CD14-positive monocyte (primary cell): ENCODE measurements around the gene LMO7. TPM values are rescaled to one million over a fixed set of nuclear protein-coding genes. Genes with fewer than 3 reads are reported as not detected.

Source experiments
- DNase-seq, 3 donors: peaks; one replicate each; pipeline ENCODE4 v3.0.0-alpha.2; 2011 to 2022
- H2AFZ ChIP-seq: 2 replicates; pipeline ENCODE4 v1.6.0; 2012; ENCODE audit warnings: mild to moderate bottlenecking, low read depth, low read length, inconsistent platforms; ENCODE audit not compliant: insufficient read depth, poor library complexity, severe bottlenecking
- H3K27ac ChIP-seq, 2 donors: 1 replicate in 1 of 2; 2 replicates in 1 of 2; pipeline ENCODE4 v1.5.1; 2012 to 2013; ENCODE audit warnings: low read length in 2 of 2, control low read depth in 1 of 2, inconsistent platforms in 1 of 2, low read depth in 1 of 2, mild to moderate bottlenecking in 1 of 2
- H3K27me3 ChIP-seq, 2 donors: one replicate each; pipeline versions ENCODE4 v1.6.0 to v1.6.1; 2011 to 2013; ENCODE audit warnings: low read length in 2 of 2; ENCODE audit not compliant: control insufficient read depth in 2 of 2, insufficient read depth in 2 of 2
- H3K36me3 ChIP-seq, 2 donors: replicated peaks in 1 of 2; 1 replicate in 1 of 2; 2 replicates in 1 of 2; pipeline versions ENCODE4 v1.5.1 to v1.6.1; 2012 to 2013; ENCODE audit warnings: low read length in 2 of 2, control low read depth in 1 of 2, inconsistent platforms in 1 of 2, mild to moderate bottlenecking in 1 of 2; ENCODE audit not compliant: insufficient read depth in 2 of 2, control insufficient read depth in 1 of 2
- H3K4me1 ChIP-seq, 2 donors: 1 replicate in 1 of 2; 2 replicates in 1 of 2; pipeline versions ENCODE4 v1.5.1 to v1.6.1; 2012 to 2013; ENCODE audit warnings: low read length in 2 of 2, control low read depth in 1 of 2, inconsistent platforms in 1 of 2, mild to moderate bottlenecking in 1 of 2, moderate library complexity in 1 of 2; ENCODE audit not compliant: insufficient read depth in 2 of 2, control insufficient read depth in 1 of 2
- H3K4me2 ChIP-seq: replicated peaks from 2 replicates; pipeline ENCODE3; 2012; ENCODE audit warnings: low read length, moderate library complexity, mild to moderate bottlenecking; ENCODE audit not compliant: poor library complexity, severe bottlenecking; ENCODE audit errors: extremely low read depth
- H3K4me3 ChIP-seq, 3 experiments: fragments of 200-600 bp in 1 of 3; sonication (generic) in 1 of 3; replicated peaks in 1 of 3; 1 replicate in 2 of 3; 2 replicates in 1 of 3; pipeline ENCODE4 v1.5.1; 2011 to 2013; ENCODE audit warnings: low read length in 3 of 3, mild to moderate bottlenecking in 3 of 3, control low read depth in 2 of 3, low read depth in 2 of 3, inconsistent platforms in 1 of 3, moderate library complexity in 1 of 3
- H3K79me2 ChIP-seq: 2 replicates; pipeline ENCODE4 v1.6.0; 2012; ENCODE audit warnings: mild to moderate bottlenecking, control low read depth, inconsistent platforms, low read length, moderate library complexity; ENCODE audit not compliant: insufficient read depth
- H3K9ac ChIP-seq: 2 replicates; pipeline ENCODE4 v1.6.0; 2017; ENCODE audit warnings: low read length, mild to moderate bottlenecking; ENCODE audit not compliant: insufficient read depth, poor library complexity, severe bottlenecking
- H3K9me3 ChIP-seq, 2 donors: replicated peaks in 1 of 2; 1 replicate in 1 of 2; 2 replicates in 1 of 2; pipeline versions ENCODE4 v1.5.1 to v1.6.1; 2012 to 2013; ENCODE audit warnings: low read length in 2 of 2, control low read depth in 1 of 2; ENCODE audit not compliant: control insufficient read depth in 1 of 2, insufficient read depth in 1 of 2
- H4K20me1 ChIP-seq: 2 replicates; pipeline ENCODE4 v1.6.0; 2012; ENCODE audit warnings: mild to moderate bottlenecking, low read length, control low read depth, moderate library complexity; ENCODE audit not compliant: insufficient read depth
- H3K27ac Mint-ChIP-seq, 7 donors: one replicate each; pipeline ENCODE4 v1.8.0; 2020; ENCODE audit warnings: mild to moderate bottlenecking in 7 of 7, mixed read lengths in 7 of 7, moderate library complexity in 6 of 7, inconsistent platforms in 2 of 7
- H3K27me3 Mint-ChIP-seq, 3 donors: one replicate each; pipeline ENCODE4 v1.8.0; 2021 to 2022; ENCODE audit warnings: low read depth in 3 of 3, mild to moderate bottlenecking in 3 of 3, mixed read lengths in 3 of 3, moderate library complexity in 3 of 3, inconsistent platforms in 1 of 3
- H3K36me3 Mint-ChIP-seq, 2 donors: one replicate each; pipeline ENCODE4 v1.8.0; 2020; ENCODE audit warnings: mixed read lengths in 2 of 2, inconsistent platforms in 1 of 2, mild to moderate bottlenecking in 1 of 2
- H3K4me1 Mint-ChIP-seq: one replicate; pipeline ENCODE4 v1.8.0; 2020; ENCODE audit warnings: mild to moderate bottlenecking, mixed read lengths
- H3K4me3 Mint-ChIP-seq, 2 donors: one replicate each; pipeline ENCODE4 v1.8.0; 2020; ENCODE audit warnings: mild to moderate bottlenecking in 2 of 2, mixed read lengths in 2 of 2, moderate library complexity in 1 of 2
- H3K9me3 Mint-ChIP-seq, 7 donors: one replicate each; pipeline ENCODE4 v1.8.0; 2020 to 2022; ENCODE audit warnings: mixed read lengths in 7 of 7, mild to moderate bottlenecking in 6 of 7, moderate library complexity in 6 of 7, inconsistent platforms in 2 of 7
- CTCF ChIP-seq: fragments of 200-600 bp; IDR thresholded peaks from one replicate; pipeline ENCODE4 v1.8.0; 2022; ENCODE audit warnings: antibody characterized with exemption, mild to moderate bottlenecking
- WGBS: methylation state at CpG from one replicate; pipeline ENCODE4 v1.1.5; 2013; ENCODE audit warnings: missing lambda C conversion rate; ENCODE audit not compliant: insufficient coverage; 5-methylcytosine and 5-hydroxymethylcytosine counted together
- intact Hi-C, 2 donors: fragments of 100-400 bp; cut with micrococcal nuclease; formaldehyde crosslinking; loops; one replicate each; pipeline versions ENCODE4 v1.15.0 to v1.15.1; 2023
- polyA plus RNA-seq, 3 donors: library from polyadenylated mRNA; depleted of rRNA in 1 of 3; unstranded in 2 of 3; stranded (reverse) in 1 of 3; fragments of 300-500 nt in 2 of 3; fragments of >200 nt in 1 of 3; fragmentation: Illumina TruSeq in 2 of 3; gene quantifications; 1 replicate in 2 of 3; 2 replicates in 1 of 3; pipeline ENCODE4 v1.2.3, GENCODE V29; 2012 to 2021

LMO7 gene
- polyA plus RNA-seq, 3 donors, result 0.79 to 1.6 (median 0.90) TPM

GRCh38 chr13:75651013-75651412 lies 14.9 kb downstream of the LMO7 start:
- Mint-ChIP-seq H3K36me3 (no peaks in the 10 kb centered on the region), H3K4me1 (no peaks in the 10 kb centered on the region), H3K9me3 (peaks cover 0 to 5% (median 2%) of the 10 kb centered on the region in 7 donors), H3K27me3 (peaks cover 0 to 2% (median 0%) of the 10 kb centered on the region in 3 donors), H3K27ac (no peak overlapping the region), H3K4me3 (no peak overlapping the region)
- Histone ChIP-seq H3K4me3 (no peak overlapping the region), H3K4me1 (no peaks in the 10 kb centered on the region), H3K36me3 (no peaks in the 10 kb centered on the region), H3K27ac (no peak overlapping the region), H2AFZ (no peak overlapping the region), H3K9me3 (no peaks in the 10 kb centered on the region), H3K79me2 (no peaks in the 10 kb centered on the region), H4K20me1 (no peaks in the 10 kb centered on the region), H3K27me3 (no peaks in the 10 kb centered on the region), H3K4me2 (no peak overlapping the region), H3K9ac (no peak overlapping the region)
- intact Hi-C loops, result no loop called here
- 100% methylated on average over 1 of the region's 2 CpGs for WGBS
- no peak for DNase-seq
- no peak for TF ChIP-seq CTCF

- intact Hi-C loops, result no loop called here
- Histone ChIP-seq H3K9ac (no peak overlapping the region), H3K36me3 (no peaks in the 10 kb centered on the region), H3K27me3 (no peaks in the 10 kb centered on the region), H2AFZ (no peak overlapping the region), H3K4me1 (no peaks in the 10 kb centered on the region), H3K4me3 (no peak overlapping the region), H3K27ac (no peak overlapping the region), H3K9me3 (no peaks in the 10 kb centered on the region), H3K4me2 (no peak overlapping the region), H3K79me2 (no peaks in the 10 kb centered on the region), H4K20me1 (no peaks in the 10 kb centered on the region)
- WGBS, result no CpG with 5 or more reads among the region's 2 CpGs
- Mint-ChIP-seq H3K27me3 (peaks cover 0 to 2% (median 0%) of the 10 kb centered on the region in 3 donors), H3K9me3 (peaks cover 0 to 5% (median 0%) of the 10 kb centered on the region in 7 donors), H3K36me3 (no peaks in the 10 kb centered on the region), H3K4me1 (no peaks in the 10 kb centered on the region), H3K27ac (no peak overlapping the region), H3K4me3 (no peak overlapping the region)
- DNase-seq, result no peak
- TF ChIP-seq CTCF, result no peak
Observed at GRCh38 chr13:75652726-75653125, 16.6 kb downstream of the LMO7 start.
